Ovary (tissue), 9 donors: ENCODE measurements around the gene LTN1. TPM values are rescaled to one million over a fixed set of nuclear protein-coding genes. Genes with fewer than 3 reads are reported as not detected.

ENCODE experiments used
- DNase-seq, 5 donors: peaks; one replicate each; pipeline ENCODE4 v3.0.0-alpha.2; 2019 to 2020
- H3K27ac ChIP-seq, 2 donors: fragments of 200-600 bp; one replicate each; pipeline versions ENCODE4 v1.5.1 to v1.8.0; 2019 to 2022
- H3K27me3 ChIP-seq: fragments of 200-600 bp; one replicate; pipeline ENCODE4 v1.8.0; 2022
- H3K36me3 ChIP-seq: fragments of 200-600 bp; sonication (generic); one replicate; pipeline ENCODE4 v1.5.1; 2019
- H3K4me1 ChIP-seq: one replicate; pipeline ENCODE4 v1.8.1; 2013; ENCODE audit warnings: mild to moderate bottlenecking, moderate library complexity; ENCODE audit not compliant: insufficient read depth
- H3K4me3 ChIP-seq: fragments of 200-600 bp; sonication (generic); one replicate; pipeline ENCODE4 v1.5.1; 2017
- H3K9me3 ChIP-seq, 2 donors: fragments of 200-600 bp in 1 of 2; sonication (generic) in 1 of 2; one replicate each; pipeline versions ENCODE4 v1.5.1 to v1.8.1; 2013 to 2019; ENCODE audit warnings: mild to moderate bottlenecking in 1 of 2, moderate library complexity in 1 of 2
- CTCF ChIP-seq, 3 donors: fragments of 450-650 bp in 2 of 3; fragments of 200-600 bp in 1 of 3; IDR thresholded peaks; one replicate each; pipeline versions ENCODE4 v1.5.1 to v1.8.0; 2016 to 2022; ENCODE audit warnings: antibody characterized with exemption in 3 of 3, mild to moderate bottlenecking in 1 of 3
- EP300 ChIP-seq: sonication (generic); formaldehyde crosslinking; IDR thresholded peaks from one replicate; pipeline ENCODE4 v1.6.1; 2017; ENCODE audit warnings: antibody characterized with exemption
- POLR2A ChIP-seq: fragments of 450-650 bp; IDR thresholded peaks from one replicate; pipeline ENCODE4 v1.6.1; 2017; ENCODE audit warnings: antibody characterized with exemption, mild to moderate bottlenecking, moderate library complexity
- WGBS, 3 donors: extraction: QIAGEN DNeasy Blood & Tissue Kit in 1 of 3; methylation state at CpG; one replicate each; pipeline versions ENCODE4 v1.1.5 to v1.1.7; 2013 to 2017; 5-methylcytosine and 5-hydroxymethylcytosine counted together
- intact Hi-C, 4 donors: fragments of 100-400 bp; cut with DNase I; formaldehyde crosslinking; loops; one replicate each; pipeline versions ENCODE4 v1.11.0 to v1.15.1; 2022 to 2023
- polyA plus RNA-seq, 2 donors: library from polyadenylated mRNA; stranded (reverse); fragments of 200-250 nt in 1 of 2; fragments of 350-450 nt in 1 of 2; fragmentation: Illumina TruSeq in 1 of 2; extraction: RNeasy Lipid Tissue Mini Kit (QIAGEN cat#74804) in 1 of 2; gene quantifications; one replicate each; pipeline ENCODE4 v1.2.3, GENCODE V29; 2013 to 2014
- total RNA-seq, 7 donors: library from RNA; depleted of rRNA in 2 of 7; stranded (reverse); fragments of >200 nt in 2 of 7; fragmentation: NEBNext Ultra II Directional in 3 of 7; extraction: Animal tissue kit (Norgen Biotek cat#: 25700) in 3 of 7; gene quantifications; one replicate each; pipeline versions ENCODE4 v1.1.0 to v1.2.4, GENCODE V29; 2016 to 2023
- donor health status: DM: no; HTN: no; CAD: no; lungs with moderate emphysema.
- donor health status: DM: no; HTN: no; CAD: no.
- donor health status: Bipolar disorder and iron deficiency.
- donor health status: DM: yes; HTN: yes; CAD: no.
- donor health status: DM: no; HTN: no; CAD: no.
- donor health status: DM: yes; HTN: yes; CAD: no.

LTN1 gene
- total and polyA plus RNA-seq, 9 donors, result 6.3 to 24.5 (median 18.2) TPM

GRCh38 chr21:28885853-28886177 is 106.9 kb downstream of the LTN1 start:
- WGBS, 3 donors, result 77 to 84% (median 78%) methylated on average over 6 of the region's 6 CpGs
- Histone ChIP-seq H3K9me3 (no peaks in the 10 kb centered on the region), H3K4me1 (peaks cover 2% of the 10 kb centered on the region), H3K36me3 (no peaks in the 10 kb centered on the region), H3K27me3 (no peaks in the 10 kb centered on the region), H3K4me3 (no peak overlapping the region), H3K27ac (peak overlapping the region in 1 of 2 donors; percentile 93)
- intact Hi-C loops, result no loop called here
- TF ChIP-seq CTCF (IDR thresholded peaks at IDR 0.05) (no peak), POLR2A (no peak), EP300 (no peak)
- DNase-seq, result no peak

- H3K4me3 ChIP-seq, result peak overlapping the region; percentile 47
- no peaks in the 10 kb centered on the region for H3K36me3 ChIP-seq
- H3K27me3 ChIP-seq, result no peaks in the 10 kb centered on the region
- intact Hi-C loops, result no loop called here
- TF ChIP-seq CTCF (IDR thresholded peaks at IDR 0.05), result no peak
- peak; percentile 68 for TF ChIP-seq POLR2A
- peaks cover 2% of the 10 kb centered on the region for H3K4me1 ChIP-seq
- no peaks in the 10 kb centered on the region for H3K9me3 ChIP-seq
- WGBS, 3 donors, result 4 to 5% (median 4%) methylated on average over 47 of the region's 47 CpGs
- DNase-seq, result peak; percentile 85 to 92 (median 88)
- H3K27ac ChIP-seq, result peak overlapping the region; percentile 81 to 93
Observed at GRCh38 chr21:28884976-28885852, 107.5 kb downstream of the LTN1 start.

GRCh38 chr21:28884481-28884880 is 108.2 kb downstream of the LTN1 start:
- no peaks in the 10 kb centered on the region for H3K27me3 ChIP-seq
- intact Hi-C loops, result no loop called here
- TF ChIP-seq POLR2A (no peak), CTCF (IDR thresholded peaks at IDR 0.05) (no peak)

GRCh38 chr21:28883931-28884330 is 108.7 kb downstream of the LTN1 start:
- H3K4me3 ChIP-seq, result peak overlapping the region; percentile 47
- no peaks in the 10 kb centered on the region for H3K36me3 ChIP-seq
- H3K27ac ChIP-seq, result peak overlapping the region in 1 of 2 donors; percentile 21
- H3K9me3 ChIP-seq, result no peaks in the 10 kb centered on the region
- intact Hi-C loops, result no loop called here
- no peak for DNase-seq
- H3K27me3 ChIP-seq, result no peaks in the 10 kb centered on the region
- peaks cover 2% of the 10 kb centered on the region for H3K4me1 ChIP-seq
- TF ChIP-seq EP300 (no peak), CTCF (IDR thresholded peaks at IDR 0.05) (no peak), POLR2A (no peak)

More at GRCh38 chr21:28884481-28884880, 108.2 kb downstream of the LTN1 start:
- Histone ChIP-seq H3K4me3 (peak overlapping the region; percentile 47), H3K27ac (peak overlapping the region in 1 of 2 donors; percentile 93), H3K4me1 (peaks cover 2% of the 10 kb centered on the region), H3K9me3 (no peaks in the 10 kb centered on the region), H3K36me3 (no peaks in the 10 kb centered on the region)
- 15 to 25% (median 21%) methylated on average over 3 of the region's 3 CpGs for WGBS, 3 donors
- no peak for DNase-seq
